Hepatocyte (in vitro differentiated cells): Measurements from ENCODE around the gene ZFTA. TPM values are rescaled to one million over a fixed set of nuclear protein-coding genes. Genes with fewer than 3 reads are reported as not detected.

Experiments used
- DNase-seq: peaks from one replicate; pipeline ENCODE4 v3.0.0-alpha.2; 2016; ENCODE audit warnings: low spot score
- H2AFZ ChIP-seq: fragments of 200-600 bp; sonication (generic); 2 replicates; pipeline ENCODE4 v1.6.0; 2016; ENCODE audit warnings: antibody characterized with exemption, mild to moderate bottlenecking
- H3K27ac ChIP-seq: fragments of 200-600 bp; sonication (generic); 2 replicates; pipeline ENCODE4 v1.5.1; 2016; ENCODE audit warnings: mild to moderate bottlenecking
- H3K27me3 ChIP-seq: fragments of 200-600 bp; sonication (generic); 2 replicates; pipeline ENCODE4 v1.6.1; 2016
- H3K36me3 ChIP-seq: fragments of 200-600 bp; sonication (generic); replicated peaks from 2 replicates; pipeline ENCODE4 v1.5.1; 2016; ENCODE audit warnings: low read depth; ENCODE audit not compliant: insufficient read depth
- H3K4me1 ChIP-seq: fragments of 200-600 bp; sonication (generic); 2 replicates; pipeline ENCODE4 v1.5.1; 2016; ENCODE audit warnings: mild to moderate bottlenecking, moderate library complexity; ENCODE audit not compliant: insufficient read depth
- H3K4me2 ChIP-seq: fragments of 200-600 bp; sonication (generic); 2 replicates; pipeline ENCODE4 v1.6.0; 2016
- H3K4me3 ChIP-seq: fragments of 200-600 bp; sonication (generic); 2 replicates; pipeline ENCODE4 v1.5.1; 2016; ENCODE audit warnings: mild to moderate bottlenecking
- H3K79me2 ChIP-seq: fragments of 200-600 bp; sonication (generic); 2 replicates; pipeline ENCODE4 v1.6.0; 2017; ENCODE audit warnings: mild to moderate bottlenecking
- H3K9me2 ChIP-seq: fragments of 200-600 bp; sonication (generic); replicated peaks from 2 replicates; pipeline ENCODE4 v1.6.0; 2017; ENCODE audit warnings: mild to moderate bottlenecking; ENCODE audit not compliant: insufficient read depth
- H3K9me3 ChIP-seq: fragments of 200-600 bp; sonication (generic); 2 replicates; pipeline ENCODE4 v1.5.1; 2016; ENCODE audit warnings: low read depth, mild to moderate bottlenecking
- H4K20me1 ChIP-seq: fragments of 200-600 bp; sonication (generic); 2 replicates; pipeline ENCODE4 v1.6.0; 2016; ENCODE audit warnings: mild to moderate bottlenecking; ENCODE audit not compliant: insufficient read depth, poor library complexity, severe bottlenecking
- CTCF ChIP-seq: fragments of 200-600 bp; sonication (generic); IDR thresholded peaks from 2 replicates; pipeline ENCODE4 v1.5.1; 2016; ENCODE audit warnings: antibody characterized with exemption, mild to moderate bottlenecking; ENCODE audit not compliant: poor library complexity
- EZH2 ChIP-seq: fragments of 200-600 bp; sonication (generic); IDR thresholded peaks from 2 replicates; pipeline ENCODE4 v1.6.1; 2016; ENCODE audit warnings: antibody characterized with exemption, mild to moderate bottlenecking, borderline replicate concordance
- EZH2phosphoT487 ChIP-seq: fragments of 200-600 bp; sonication (generic); IDR thresholded peaks from one replicate; pipeline ENCODE4 v1.6.1; 2018; ENCODE audit warnings: antibody characterized with exemption, mild to moderate bottlenecking, low read depth, moderate library complexity; ENCODE audit not compliant: unreplicated experiment, severe bottlenecking
- WGBS: methylation state at CpG from one replicate; pipeline ENCODE4 v1.1.6; 2016; ENCODE audit warnings: low lambda C conversion rate; ENCODE audit errors: missing lambda C conversion rate; 5-methylcytosine and 5-hydroxymethylcytosine counted together
- polyA plus RNA-seq: library from polyadenylated mRNA; unstranded; fragments of >200 nt; fragmentation: Nextera tagmentation; extraction: Ambion mirVana; gene quantifications from 2 replicates; pipeline ENCODE4 v1.2.1, GENCODE V29; 2016
- total RNA-seq: library from RNA; depleted of rRNA; stranded (reverse); fragments of >200 nt; gene quantifications from 2 replicates; pipeline ENCODE4 v1.2.3, GENCODE V29; 2014

ZFTA gene
- total and polyA plus RNA-seq, 2 experiments from 2014 or later: 14.7 to 44.1 TPM

GRCh38 chr11:63795066-63795465 lies 26.5 kb upstream of the ZFTA start:
- no peak for TF ChIP-seq CTCF
- Histone ChIP-seq H3K4me3 (no peak overlapping the region), H3K36me3 (no peaks in the 10 kb centered on the region), H3K4me2 (no peak overlapping the region), H3K9me2 (no peaks in the 10 kb centered on the region), H3K79me2 (no peaks in the 10 kb centered on the region), H4K20me1 (no peaks in the 10 kb centered on the region), H3K27me3 (no peaks in the 10 kb centered on the region), H3K4me1 (peaks cover 10% of the 10 kb centered on the region), H2AFZ (no peak overlapping the region), H3K27ac (no peak overlapping the region), H3K9me3 (no peaks in the 10 kb centered on the region)
- WGBS: 91% methylated on average over 11 of the region's 11 CpGs
- no peak for DNase-seq

- Histone ChIP-seq H3K79me2 (no peaks in the 10 kb centered on the region), H3K27me3 (no peaks in the 10 kb centered on the region), H3K4me3 (no peak overlapping the region), H4K20me1 (no peaks in the 10 kb centered on the region), H2AFZ (no peak overlapping the region), H3K4me1 (peaks cover 10% of the 10 kb centered on the region), H3K27ac (no peak overlapping the region), H3K4me2 (no peak overlapping the region), H3K9me3 (no peaks in the 10 kb centered on the region), H3K9me2 (no peaks in the 10 kb centered on the region), H3K36me3 (no peaks in the 10 kb centered on the region)
- no peak for DNase-seq
- no peak for TF ChIP-seq EZH2
- TF ChIP-seq EZH2phosphoT487: no peak
- TF ChIP-seq CTCF: no peak
These were observed 24.6 kb upstream of the ZFTA start for GRCh38 chr11:63793161-63793560.

- Histone ChIP-seq H3K9me2 (no peaks in the 10 kb centered on the region), H2AFZ (no peak overlapping the region), H3K4me2 (no peak overlapping the region), H3K27ac (peak overlapping the region; percentile 94), H3K36me3 (no peaks in the 10 kb centered on the region), H3K4me3 (no peak overlapping the region), H3K9me3 (no peaks in the 10 kb centered on the region), H3K4me1 (peaks cover 10% of the 10 kb centered on the region), H4K20me1 (no peaks in the 10 kb centered on the region), H3K27me3 (no peaks in the 10 kb centered on the region), H3K79me2 (no peaks in the 10 kb centered on the region)
- WGBS: 76% methylated on average over 6 of the region's 6 CpGs
- DNase-seq: no peak
- TF ChIP-seq EZH2: no peak
- TF ChIP-seq EZH2phosphoT487: no peak
- TF ChIP-seq CTCF: no peak
These were observed 23.1 kb upstream of the ZFTA start for GRCh38 chr11:63791495-63792167.

DNA sequence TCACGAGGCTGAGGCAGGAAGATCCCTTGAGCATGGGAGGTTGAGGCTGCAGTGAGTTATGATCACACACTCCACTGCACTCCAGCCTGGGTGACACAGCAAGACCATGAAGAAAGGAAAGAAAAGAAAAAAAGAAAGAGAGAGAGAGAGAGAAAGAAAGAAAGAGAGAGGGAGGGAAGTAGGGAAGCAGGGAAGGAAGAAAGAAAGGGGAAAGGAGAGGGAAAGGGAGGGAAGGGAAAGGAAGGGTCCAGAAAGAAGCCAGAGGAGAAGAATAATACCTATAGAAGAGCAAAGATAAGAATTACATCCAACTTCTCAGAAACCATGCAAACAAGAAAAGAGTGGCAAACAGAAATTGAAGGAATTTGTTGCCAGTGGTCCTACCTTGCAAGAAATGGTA lies 17.2 kb upstream of the ZFTA start:
- no peak overlapping the region for H3K4me2 ChIP-seq
- TF ChIP-seq EZH2 (no peak), CTCF (no peak), EZH2phosphoT487 (no peak)
- no peaks in the 10 kb centered on the region for H4K20me1 ChIP-seq
- H3K4me1 ChIP-seq: peaks cover 11% of the 10 kb centered on the region
- no peaks in the 10 kb centered on the region for H3K9me2 ChIP-seq
- H3K36me3 ChIP-seq: no peaks in the 10 kb centered on the region
- 90% methylated on average over 1 of the region's 1 CpG for WGBS
- H3K27me3 ChIP-seq: no peaks in the 10 kb centered on the region
- H3K27ac ChIP-seq: no peak overlapping the region
- H2AFZ ChIP-seq: no peak overlapping the region
- no peak overlapping the region for H3K4me3 ChIP-seq
- H3K79me2 ChIP-seq: no peaks in the 10 kb centered on the region
- H3K9me3 ChIP-seq: no peaks in the 10 kb centered on the region
- DNase-seq: no peak
